ENCODE data around the gene MCTP1. TPM values are rescaled to one million over a fixed set of nuclear protein-coding genes. Genes with fewer than 3 reads are reported as not detected.

Gene MCTP1
- total RNA-seq, 3 donors from 2014 or later, result 22.8 to 57.8 (median 24.3) TPM

- no peak overlapping the region for H3K27ac ChIP-seq
- H3K9me3 ChIP-seq, result no peaks in the 10 kb centered on the region
- intact Hi-C loops (cut with DNase I; ENCODE audit: low total_unique reads), result loop anchor here (10.0 kb wide), 1 partner anchor 297 kb away; no protein-coding TSS in a partner anchor
- H3K27me3 ChIP-seq, result no peaks in the 10 kb centered on the region
- H3K4me3 ChIP-seq, result no peak overlapping the region
- H3K4me1 ChIP-seq, result no peaks in the 10 kb centered on the region
- no peak for TF ChIP-seq CTCF (IDR thresholded peaks at IDR 0.05)
- DNase-seq (ENCODE audit: low spot score in 2 of 2), result no peak
- no peaks in the 10 kb centered on the region for H3K36me3 ChIP-seq
Observed at GRCh38 chr5:94778299-94778698, 506.6 kb downstream of the MCTP1 start.

GRCh38 chr5:94777056-94777880, 507.6 kb downstream of the MCTP1 start:
- Histone ChIP-seq H3K27ac (no peak overlapping the region), H3K9me3 (no peaks in the 10 kb centered on the region), H3K27me3 (no peaks in the 10 kb centered on the region), H3K4me1 (no peaks in the 10 kb centered on the region), H3K36me3 (no peaks in the 10 kb centered on the region), H3K4me3 (no peak overlapping the region)
- no peak for DNase-seq (ENCODE audit: low spot score in 2 of 2)
- intact Hi-C loops (cut with DNase I; ENCODE audit: low total_unique reads), result loop anchor here (10.0 kb wide), 1 partner anchor 298 kb away; no protein-coding TSS in a partner anchor
- no peak for TF ChIP-seq POLR2AphosphoS5 (IDR thresholded peaks at IDR 0.05)
- TF ChIP-seq CTCF (IDR thresholded peaks at IDR 0.05), result no peak
- TF ChIP-seq POLR2A (IDR thresholded peaks at IDR 0.05), result no peak

GRCh38 chr5:94776167-94776566, 508.7 kb downstream of the MCTP1 start:
- H3K27ac ChIP-seq, result no peak overlapping the region
- no peaks in the 10 kb centered on the region for H3K27me3 ChIP-seq
- intact Hi-C loops (cut with DNase I; ENCODE audit: low total_unique reads), result loop anchor here (10.0 kb wide), 1 partner anchor 299 kb away; no protein-coding TSS in a partner anchor
- H3K36me3 ChIP-seq, result no peaks in the 10 kb centered on the region
- H3K4me1 ChIP-seq, result no peaks in the 10 kb centered on the region
- H3K4me3 ChIP-seq, result no peak overlapping the region
- no peak for DNase-seq (ENCODE audit: low spot score in 2 of 2)
- H3K9me3 ChIP-seq, result no peaks in the 10 kb centered on the region
- TF ChIP-seq POLR2A (IDR thresholded peaks at IDR 0.05), result no peak
- TF ChIP-seq POLR2AphosphoS5 (IDR thresholded peaks at IDR 0.05), result no peak
- TF ChIP-seq CTCF (IDR thresholded peaks at IDR 0.05), result no peak

- Histone ChIP-seq H3K27ac (no peak overlapping the region), H3K27me3 (no peaks in the 10 kb centered on the region), H3K4me3 (no peak overlapping the region), H3K36me3 (no peaks in the 10 kb centered on the region), H3K9me3 (no peaks in the 10 kb centered on the region), H3K4me1 (no peaks in the 10 kb centered on the region)
- no peak for DNase-seq (ENCODE audit: low spot score in 2 of 2)
- no peak for TF ChIP-seq CTCF (IDR thresholded peaks at IDR 0.05)
- no peak for TF ChIP-seq POLR2AphosphoS5 (IDR thresholded peaks at IDR 0.05)
- TF ChIP-seq POLR2A (IDR thresholded peaks at IDR 0.05), result no peak
- intact Hi-C loops (cut with DNase I; ENCODE audit: low total_unique reads), result loop anchor here (10.0 kb wide), 1 partner anchor 300 kb away; no protein-coding TSS in a partner anchor
Observed at GRCh38 chr5:94775088-94775487, 509.8 kb downstream of the MCTP1 start.

GRCh38 chr5:94771742-94772141, 513.2 kb downstream of the MCTP1 start:
- no peak overlapping the region for H3K4me3 ChIP-seq
- H3K36me3 ChIP-seq, result no peaks in the 10 kb centered on the region
- no peaks in the 10 kb centered on the region for H3K27me3 ChIP-seq
- H3K9me3 ChIP-seq, result no peaks in the 10 kb centered on the region
- no peak for DNase-seq (ENCODE audit: low spot score in 2 of 2)
- H3K27ac ChIP-seq, result no peak overlapping the region
- no peak for TF ChIP-seq POLR2A (IDR thresholded peaks at IDR 0.05)
- no peak for TF ChIP-seq POLR2AphosphoS5 (IDR thresholded peaks at IDR 0.05)
- TF ChIP-seq CTCF (IDR thresholded peaks at IDR 0.05), result no peak
- intact Hi-C loops (cut with DNase I; ENCODE audit: low total_unique reads), result loop anchor here (10.0 kb wide), 1 partner anchor 303 kb away; no protein-coding TSS in a partner anchor
- no peaks in the 10 kb centered on the region for H3K4me1 ChIP-seq

Data from breast epithelium (tissue), 4 donors.